NCI-H446 treated with DMSO at 0.1 percent for 48 hours (cell line): ENCODE data around the gene TMX4.
"Not testable (repeated sequence)": the region's sequence is repeated elsewhere in the genome, so short reads cannot be mapped to it uniquely, and the experiment has no call there.

Experiments used
- DNase-seq: peaks from one replicate; lab custom pipeline; 2025; lab: John Stamatoyannopoulos, UW

Gene TMX4

DNA sequence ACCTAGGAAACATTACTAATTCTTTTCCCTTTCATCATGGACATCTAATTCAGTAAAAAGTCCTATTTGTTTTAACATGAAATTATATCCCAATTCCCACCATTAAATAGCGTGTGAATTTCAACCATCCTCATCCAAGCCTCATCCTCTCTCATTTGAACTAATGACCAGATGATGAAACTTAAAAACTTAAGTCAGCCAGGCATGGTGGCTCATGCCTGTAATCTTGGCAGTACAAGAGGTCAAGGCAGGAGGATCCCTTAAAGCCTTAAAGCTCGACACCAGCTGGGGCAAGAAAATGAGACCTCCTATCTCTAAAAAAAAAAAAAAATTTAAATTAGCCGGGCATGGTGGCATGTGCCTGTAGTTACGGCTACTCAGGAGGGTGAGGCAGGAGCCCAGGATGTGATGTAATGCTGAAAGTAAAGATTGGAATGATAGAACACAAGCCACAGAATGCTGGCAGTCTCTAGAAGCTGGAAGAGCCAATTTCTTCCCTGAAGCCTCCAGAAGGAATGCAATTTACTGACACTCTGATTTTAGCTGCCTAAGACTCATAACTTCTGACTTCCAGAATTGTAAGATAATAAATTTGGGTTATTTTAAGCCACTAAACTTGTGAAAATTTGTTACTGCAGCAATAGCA is 52.2 kb downstream of the TMX4 start:
- no peak for DNase-seq

DNA sequence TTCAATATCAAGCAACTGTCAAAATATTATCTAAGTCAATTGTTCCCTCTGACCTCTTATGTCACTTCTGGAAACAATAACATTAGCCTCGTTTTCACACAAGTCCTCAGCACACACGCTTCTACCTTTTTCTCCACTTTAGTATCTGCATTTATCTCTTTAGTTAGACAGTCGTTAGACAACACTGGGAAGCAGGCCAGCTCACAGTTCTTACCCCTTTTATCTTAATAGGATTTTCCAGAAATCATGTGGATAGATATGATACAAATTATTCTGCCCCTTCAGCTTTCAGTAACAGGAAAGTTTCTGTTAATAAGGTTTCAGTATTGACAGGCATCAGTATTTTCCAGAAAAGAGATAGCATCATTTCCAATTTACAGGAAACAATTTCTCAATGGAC is 53.4 kb downstream of the TMX4 start:
- no peak for DNase-seq

GRCh38 chr20:7959484-7959883 is 60.1 kb downstream of the TMX4 start:
- no peak for DNase-seq

GRCh38 chr20:7956561-7956960 is 63.0 kb downstream of the TMX4 start:
- not testable (repeated sequence) for DNase-seq

DNA sequence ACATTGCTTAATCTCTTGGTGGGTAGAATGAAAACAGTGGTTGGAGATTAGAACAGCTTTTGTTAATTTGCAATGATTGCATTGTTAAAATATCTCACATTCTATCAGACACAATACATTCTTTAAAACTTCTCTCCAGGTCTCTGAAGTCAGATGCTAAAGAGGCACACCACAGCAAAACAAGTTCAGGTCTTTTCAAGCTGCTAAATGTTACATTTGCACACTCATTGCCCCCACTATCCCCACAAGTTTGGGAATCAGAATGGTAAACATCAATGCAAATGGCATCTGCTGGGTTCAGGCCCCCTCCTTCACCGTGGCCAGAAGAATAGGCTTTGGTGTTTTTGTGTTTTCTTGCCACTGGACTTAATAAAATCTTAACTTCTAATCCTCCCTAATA is 69.2 kb downstream of the TMX4 start:
- no peak for DNase-seq

DNA sequence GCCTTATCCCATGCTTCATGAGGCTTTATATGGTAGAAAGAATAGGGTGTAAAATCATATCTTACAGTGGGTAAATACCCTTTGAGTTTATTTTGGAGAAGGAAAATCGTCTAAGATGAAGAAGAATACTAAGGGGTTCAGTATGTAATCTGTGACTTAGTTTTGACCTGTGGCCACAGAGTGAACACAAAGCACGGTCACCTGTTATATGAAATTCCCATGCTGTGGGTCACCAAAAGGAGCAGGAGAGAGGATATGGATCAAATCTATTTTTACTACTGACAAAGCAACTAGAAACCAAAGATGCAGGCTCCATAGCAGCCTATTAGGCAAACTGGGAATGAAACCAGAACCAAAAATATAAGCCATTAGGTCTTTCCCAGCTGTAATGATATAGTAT is 75.7 kb downstream of the TMX4 start:
- no peak for DNase-seq

- DNase-seq = no peak
Measured at GRCh38 chr20:7940341-7940740, 79.2 kb downstream of the TMX4 start, which contains the start of gene HAO1. Gene HAO1 (minus strand): TSS chr20:7940458. CDS start chr20:7940422, 36 bp downstream.

- DNase-seq = no peak
Measured at GRCh38 chr20:7939663-7940062, 79.9 kb downstream of the TMX4 start.

DNA sequence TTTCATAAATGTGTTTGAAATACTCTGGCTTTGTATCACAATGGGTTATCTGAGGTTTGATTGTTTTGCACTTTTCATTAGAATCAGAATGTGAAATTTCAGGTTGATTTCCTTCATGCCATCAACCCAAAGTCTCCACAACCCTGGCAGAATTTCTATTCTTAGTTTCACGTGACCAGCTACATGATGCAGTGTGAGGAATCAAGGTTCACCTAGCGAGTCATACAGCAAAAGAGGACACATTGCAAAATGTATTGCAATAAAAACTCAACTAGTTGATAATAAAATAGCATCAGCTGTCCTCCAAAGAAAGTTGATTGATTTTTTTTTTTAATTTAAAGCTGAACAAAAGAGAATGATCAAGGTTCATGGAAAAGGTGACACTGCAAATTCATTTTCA is 81.5 kb downstream of the TMX4 start:
- no peak for DNase-seq

DNA sequence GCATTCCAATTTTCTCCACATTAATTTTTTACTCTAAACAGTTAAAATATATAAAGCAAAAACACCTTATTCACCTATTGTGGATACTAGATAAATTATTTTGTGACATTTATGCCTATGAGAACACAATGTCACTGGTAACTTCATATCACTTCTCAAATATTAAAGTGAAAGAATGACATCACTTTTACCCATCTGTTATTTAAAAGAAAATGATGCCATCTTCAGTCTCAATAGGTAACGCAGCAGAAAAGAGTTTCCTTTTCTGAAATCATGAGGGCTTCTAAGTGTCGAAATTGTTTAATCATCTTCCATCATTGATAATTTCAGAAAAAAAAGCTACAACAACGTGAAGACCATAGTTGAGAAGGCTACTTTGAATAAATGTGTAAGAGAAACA is 82.2 kb downstream of the TMX4 start:
- DNase-seq = no peak

GRCh38 chr20:7935027-7935551 is 84.5 kb downstream of the TMX4 start:
- no peak for DNase-seq

DNA sequence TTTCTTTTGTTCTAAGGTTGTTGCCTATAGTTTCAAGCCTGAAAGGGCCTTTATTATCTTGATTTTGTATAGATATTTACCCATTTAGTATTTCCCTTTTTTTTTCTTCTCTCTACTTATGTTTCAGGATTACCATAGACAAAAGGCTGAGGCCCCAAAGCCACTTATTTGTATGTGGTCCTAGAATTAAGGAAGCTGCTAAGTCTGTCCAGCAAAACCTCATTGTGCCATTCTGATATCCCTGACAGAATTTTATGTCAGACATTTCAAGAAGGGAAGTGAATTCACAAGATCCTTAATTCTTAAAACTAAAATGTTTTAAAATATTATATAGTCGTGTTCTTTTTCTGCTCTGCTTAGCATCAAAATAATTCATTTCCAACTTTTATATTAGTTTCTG is 86.2 kb downstream of the TMX4 start:
- no peak for DNase-seq

DNA sequence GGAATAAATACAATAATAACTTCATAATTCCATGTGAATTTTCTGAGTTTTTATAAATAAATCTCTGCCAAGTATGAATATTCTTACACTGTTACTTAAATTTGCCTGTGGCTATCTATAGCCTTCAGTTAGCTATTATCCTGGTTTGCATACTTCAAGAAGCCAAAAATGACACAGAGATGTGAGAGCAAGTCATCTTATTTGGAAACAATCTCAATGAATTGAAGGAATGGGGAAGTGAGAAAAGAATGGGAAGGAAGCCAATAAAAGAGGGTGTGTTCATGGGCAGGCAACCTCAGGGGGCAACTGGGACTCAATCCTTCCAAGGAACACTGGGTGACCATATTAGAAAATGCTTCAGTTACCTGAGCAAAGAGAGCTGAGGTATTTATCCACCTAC is 89.2 kb downstream of the TMX4 start:
- no peak for DNase-seq
